GM18873 (cell line): Measurements from ENCODE around the gene ZFAND3.

Experiments used
- ATAC-seq: cut with Tn5 transposase; IDR thresholded peaks from one replicate; pipeline ENCODE4 v1.9.1; 2021; ENCODE audit warnings: mild to moderate bottlenecking, moderate library complexity, moderate number of reproducible peaks; ENCODE audit not compliant: unreplicated experiment, low FRiP score

The ZFAND3 gene

DNA sequence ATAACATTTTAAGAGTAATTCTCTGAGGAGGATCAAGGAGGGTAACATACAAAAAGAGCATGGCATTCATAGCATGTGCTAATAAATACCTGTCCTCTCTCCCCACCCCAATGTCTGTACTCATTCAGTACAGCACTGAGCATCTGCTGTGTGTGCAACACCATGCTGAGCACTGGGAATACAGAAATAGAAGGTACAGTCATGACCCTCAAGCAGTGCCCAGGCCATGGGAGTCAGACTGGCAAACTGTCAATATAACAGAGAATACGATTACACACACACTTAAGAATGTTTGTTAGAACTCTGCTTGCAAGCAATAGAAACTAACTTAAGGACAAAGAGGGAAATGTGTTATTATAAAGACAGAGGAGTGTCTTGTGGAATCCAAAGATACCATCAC, 24.7 kb upstream of the ZFAND3 start:
- no peak for ATAC-seq

DNA sequence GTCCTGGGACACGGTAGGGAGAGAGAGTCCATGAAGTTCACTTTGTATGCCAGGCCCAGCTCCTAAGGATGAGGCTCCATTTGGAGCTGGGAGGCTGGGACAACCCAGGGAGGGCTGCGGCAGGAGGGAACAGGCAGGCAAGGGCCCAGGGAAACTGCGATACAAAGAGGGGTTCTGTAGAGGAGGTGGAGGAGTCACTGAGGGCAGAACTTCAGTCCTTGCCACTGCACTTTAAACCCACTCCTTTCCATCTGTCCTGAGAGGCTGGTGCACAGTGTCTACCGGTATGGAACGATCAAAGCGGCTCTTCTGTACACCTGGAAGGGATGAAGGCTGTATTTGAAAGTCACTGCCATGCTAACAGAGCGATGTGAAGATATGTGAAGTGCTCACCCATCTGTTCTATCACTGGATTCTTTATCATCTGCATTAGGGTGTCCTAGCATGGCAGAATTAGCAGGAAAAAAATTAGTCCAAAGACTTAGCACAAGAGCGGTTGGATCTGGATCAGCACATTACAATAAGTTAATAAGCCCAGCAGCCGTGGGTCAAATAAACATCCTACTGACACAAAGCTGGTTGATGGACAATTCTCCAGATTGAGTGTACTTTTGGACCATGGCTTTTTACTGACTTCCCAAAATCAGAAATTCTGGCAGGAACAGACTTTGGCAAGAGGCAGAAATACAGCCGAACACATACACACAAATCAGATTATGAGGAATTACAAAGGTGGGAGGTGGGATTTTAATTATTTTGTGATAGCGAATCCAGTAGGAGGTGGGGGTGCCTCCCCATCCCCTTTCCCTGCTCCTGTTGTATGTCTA, 20.9 kb upstream of the ZFAND3 start:
- ATAC-seq, result no peak

DNA sequence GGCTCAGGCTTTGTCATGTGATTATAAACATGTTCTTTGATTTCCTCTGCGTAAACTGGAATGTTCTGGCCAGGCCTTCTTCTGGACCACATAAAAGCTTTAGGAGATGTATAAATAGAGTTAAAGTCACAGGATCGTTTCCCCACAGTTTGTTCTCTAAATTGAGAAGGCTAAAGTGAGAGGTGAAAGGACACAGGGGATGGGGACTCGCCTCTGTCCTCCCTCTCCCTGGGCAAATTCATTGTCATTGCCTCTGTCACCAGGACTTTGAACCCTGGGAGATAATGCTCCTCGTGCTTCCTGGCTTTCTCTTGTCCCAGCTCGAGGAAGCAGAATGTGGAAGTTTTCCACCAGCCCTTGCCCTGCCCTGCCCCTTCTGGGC, 20.3 kb upstream of the ZFAND3 start:
- no peak for ATAC-seq

DNA sequence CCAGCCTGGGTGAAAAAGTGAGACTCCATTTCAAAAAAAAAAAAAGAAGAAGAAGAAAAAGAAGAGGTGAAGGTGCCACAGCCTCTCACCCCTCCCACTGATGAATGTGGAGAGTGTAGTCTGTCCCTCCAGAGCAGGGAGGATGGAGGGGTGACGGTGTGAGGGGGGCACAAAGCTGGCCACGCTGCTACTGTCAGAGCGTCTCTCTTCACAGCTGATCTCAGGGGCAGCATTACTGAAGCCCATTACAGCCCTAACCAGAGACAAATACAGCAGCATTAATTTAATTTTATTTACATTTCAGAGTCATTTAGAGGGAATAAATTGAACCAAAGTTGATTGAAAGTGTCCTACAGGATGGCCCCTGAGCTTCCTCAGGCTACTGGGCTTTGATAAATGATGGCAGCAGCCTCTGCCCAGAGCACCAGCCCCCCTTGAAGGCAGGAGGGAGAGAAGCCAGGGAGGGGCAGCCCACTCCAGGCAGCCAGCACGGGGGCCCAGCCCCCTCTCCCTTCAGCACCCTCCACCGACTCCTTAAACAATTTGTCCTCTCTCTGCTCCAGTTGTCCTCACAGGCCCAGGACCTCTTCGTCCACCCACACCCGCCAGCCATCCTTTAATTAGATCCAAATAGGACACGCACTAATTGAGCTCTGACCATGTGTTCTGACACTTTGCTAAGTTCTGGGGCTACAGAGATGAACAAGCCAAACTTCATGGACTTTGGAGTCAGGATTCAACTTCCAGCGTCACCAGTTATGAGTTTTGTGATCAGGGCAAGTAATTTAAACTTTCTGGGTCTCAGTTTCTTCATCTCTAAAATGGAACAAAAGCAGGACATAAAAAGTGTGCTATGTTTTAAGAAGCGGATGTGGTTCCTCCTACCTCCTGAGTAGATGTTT, 18.6 kb upstream of the ZFAND3 start:
- no peak for ATAC-seq

DNA sequence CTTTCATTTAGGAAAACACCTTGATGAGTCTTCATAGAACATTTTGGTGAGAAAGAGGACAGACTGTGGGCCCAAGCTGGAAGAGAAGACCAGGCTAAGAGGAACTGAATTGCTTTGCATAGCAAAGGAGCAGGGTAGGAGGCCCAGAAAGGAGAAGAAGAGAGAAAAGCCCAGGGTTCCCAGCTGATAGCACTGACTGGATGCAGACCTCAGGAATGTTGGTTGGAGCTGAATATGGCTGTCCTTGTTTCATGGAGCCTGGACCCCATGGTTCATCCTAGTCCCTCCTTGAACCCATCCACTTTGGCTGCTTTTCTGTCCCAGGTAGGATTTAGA, 18.0 kb upstream of the ZFAND3 start:
- no peak for ATAC-seq

DNA sequence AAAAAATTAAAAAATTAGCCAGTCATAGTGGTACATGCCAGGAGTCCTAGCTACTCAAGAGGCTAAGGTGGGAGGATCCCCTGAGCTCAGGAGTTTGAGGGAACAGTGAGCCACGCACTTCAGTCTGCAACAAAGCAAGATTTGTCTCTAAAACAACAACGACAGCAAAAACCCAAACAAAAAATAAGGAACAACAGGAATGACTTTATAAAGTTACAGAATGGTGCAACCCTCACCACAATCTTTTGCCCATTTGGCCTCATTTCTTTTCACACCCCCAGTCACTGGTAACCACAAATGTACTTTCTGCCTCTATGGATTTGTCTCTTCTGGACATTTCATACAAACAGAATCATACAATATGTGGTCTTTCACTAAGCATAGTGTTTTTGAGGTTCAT, 16.7 kb upstream of the ZFAND3 start:
- no peak for ATAC-seq

DNA sequence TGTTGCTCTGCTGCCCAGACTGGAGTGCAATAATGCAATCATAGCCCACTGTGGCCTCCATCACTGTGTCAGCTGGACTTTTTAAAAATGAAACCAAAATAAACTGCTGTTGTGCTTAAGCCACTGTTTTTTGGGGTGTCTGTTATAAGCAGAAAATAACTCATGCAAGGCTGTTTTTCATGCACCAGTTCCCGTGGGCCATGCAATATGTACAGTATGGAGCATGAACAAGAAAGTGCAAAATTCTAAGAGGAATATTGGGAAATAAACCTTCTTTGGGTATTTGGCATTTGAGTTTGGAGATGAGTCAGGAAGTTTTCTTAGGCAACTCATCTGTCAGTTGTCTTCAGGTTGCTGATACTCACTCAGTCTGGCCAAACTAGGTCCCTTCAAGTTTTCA, 14.9 kb upstream of the ZFAND3 start:
- no peak for ATAC-seq

DNA sequence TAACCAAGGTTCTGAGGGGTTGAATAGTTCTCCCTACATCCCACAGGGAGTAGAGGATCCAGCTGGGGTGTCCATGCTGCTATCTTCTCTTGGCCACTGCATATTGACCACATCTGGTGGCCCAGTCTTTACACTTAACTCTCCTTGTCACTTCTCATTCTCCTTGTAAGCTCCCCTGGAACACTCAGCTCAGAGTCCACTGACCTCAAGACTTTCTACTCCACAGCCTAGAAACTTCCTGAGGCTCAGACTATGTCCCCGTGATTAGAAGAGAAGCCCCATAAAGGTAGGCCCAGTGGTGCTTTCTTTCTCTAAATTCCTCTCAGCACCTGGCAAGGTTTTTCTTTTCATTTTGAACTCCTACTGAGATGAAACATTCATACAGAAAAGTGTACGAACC, 13.3 kb upstream of the ZFAND3 start:
- no peak for ATAC-seq

DNA sequence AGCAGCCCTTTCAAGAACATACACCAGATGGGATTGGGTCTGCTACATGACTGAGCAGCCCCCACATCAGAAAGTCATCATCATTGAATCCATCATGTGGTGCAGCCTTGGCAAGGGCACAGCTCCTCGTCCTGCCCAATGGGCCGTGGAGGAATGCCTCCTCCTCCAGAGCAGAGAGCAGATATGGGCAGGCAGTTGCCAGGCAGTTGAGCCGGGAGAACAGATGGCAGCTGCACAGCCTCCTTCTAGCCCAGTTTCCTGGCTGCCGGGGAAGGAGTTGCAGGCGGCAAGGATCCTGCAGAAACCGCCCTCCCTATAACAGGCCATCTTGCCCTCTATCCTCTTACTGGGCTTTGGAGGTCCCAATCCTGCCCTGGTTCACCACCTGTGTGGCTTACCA, 11.9 kb upstream of the ZFAND3 start:
- no peak for ATAC-seq

DNA sequence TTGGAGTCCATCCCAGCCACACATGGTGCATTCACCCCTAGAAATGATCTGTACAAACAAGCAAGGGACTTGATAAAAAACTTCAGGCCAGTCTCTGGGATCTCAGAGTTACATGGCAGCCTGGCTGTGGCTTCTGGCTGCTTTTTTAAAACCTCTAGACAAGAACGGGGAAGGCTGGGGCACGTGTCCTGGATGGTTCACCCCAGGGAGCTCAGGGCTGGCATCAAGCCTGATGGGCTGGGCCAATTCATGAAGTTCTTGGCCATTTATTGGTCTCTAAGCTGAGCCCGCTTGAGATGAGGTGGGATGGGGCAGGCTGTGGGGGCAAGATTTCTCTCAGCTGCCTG, 10.4 kb upstream of the ZFAND3 start:
- no peak for ATAC-seq

DNA sequence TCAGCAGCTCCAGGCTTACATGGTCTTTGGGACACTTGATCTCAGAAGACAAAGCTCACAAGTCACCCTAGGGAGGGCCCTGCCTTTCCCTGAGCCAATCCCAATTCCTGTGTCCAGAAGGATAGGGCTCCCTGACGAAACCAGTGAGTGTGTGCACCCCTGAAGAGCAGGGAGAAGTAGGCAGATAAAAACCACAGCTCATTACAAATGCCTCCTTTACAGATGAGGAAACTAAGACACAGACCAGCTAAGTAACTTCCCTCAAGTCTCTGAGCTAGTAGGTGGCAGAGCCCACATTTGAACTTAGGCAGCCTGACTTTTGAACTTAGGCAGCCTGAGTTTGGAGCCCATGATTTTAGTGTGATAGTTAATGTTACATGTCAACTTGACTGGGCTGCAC, 6.7 kb upstream of the ZFAND3 start:
- ATAC-seq, result no peak

DNA sequence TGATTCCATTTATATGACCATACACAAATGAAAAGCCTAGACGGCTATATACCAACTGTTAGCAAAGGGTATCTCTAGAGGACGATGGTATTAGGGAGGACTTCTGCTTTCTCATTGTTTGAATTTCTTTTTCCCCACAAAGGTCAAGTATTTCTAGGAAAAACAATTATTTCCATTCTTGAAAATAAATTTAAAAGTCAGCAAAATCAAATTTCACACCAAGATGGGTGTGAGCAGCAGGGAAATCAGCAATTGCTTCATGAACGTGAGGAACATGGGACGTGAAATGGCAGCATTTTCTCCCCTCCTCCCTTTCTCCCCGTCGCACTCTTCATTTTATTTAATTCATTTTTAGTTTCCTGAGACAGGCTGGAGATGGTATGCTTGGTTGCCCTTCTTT, 5.2 kb upstream of the ZFAND3 start:
- no peak for ATAC-seq

DNA sequence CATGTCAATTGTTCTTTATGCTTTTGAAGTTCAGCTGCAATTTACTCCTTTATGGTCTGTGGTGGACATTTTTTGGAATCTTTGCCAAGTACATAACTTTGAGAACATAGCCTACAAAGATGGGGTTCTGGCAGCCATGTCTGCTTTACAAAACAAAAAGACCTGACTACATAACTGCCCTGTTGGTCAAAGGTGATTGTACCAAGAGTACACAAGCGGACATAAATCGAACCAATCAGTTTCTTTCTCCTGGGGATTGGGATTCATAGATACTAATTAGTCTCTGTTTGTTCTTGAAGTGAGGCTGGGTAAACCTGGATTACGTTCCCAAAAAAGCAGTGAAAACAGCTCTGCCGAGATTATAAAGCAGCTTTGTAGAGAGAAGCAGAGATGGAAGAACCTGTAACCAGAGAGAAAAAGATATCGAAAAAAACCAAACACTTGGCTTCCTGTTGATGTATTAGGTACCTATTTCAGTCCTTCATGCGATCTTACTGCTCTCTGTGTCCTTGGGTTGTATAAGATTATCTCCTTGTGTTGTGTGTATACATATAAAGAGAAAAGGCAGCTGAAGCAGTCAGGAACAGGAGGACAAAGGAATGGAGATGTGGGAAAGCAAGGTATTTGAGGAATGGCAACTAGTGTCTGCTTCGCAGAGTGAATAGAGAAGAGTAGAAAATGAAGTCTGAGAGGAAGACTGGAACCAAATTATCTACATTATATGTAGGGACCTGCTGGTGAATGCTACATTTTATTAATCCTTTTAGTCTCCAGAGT, 2.7 kb upstream of the ZFAND3 start:
- ATAC-seq, result no peak

DNA sequence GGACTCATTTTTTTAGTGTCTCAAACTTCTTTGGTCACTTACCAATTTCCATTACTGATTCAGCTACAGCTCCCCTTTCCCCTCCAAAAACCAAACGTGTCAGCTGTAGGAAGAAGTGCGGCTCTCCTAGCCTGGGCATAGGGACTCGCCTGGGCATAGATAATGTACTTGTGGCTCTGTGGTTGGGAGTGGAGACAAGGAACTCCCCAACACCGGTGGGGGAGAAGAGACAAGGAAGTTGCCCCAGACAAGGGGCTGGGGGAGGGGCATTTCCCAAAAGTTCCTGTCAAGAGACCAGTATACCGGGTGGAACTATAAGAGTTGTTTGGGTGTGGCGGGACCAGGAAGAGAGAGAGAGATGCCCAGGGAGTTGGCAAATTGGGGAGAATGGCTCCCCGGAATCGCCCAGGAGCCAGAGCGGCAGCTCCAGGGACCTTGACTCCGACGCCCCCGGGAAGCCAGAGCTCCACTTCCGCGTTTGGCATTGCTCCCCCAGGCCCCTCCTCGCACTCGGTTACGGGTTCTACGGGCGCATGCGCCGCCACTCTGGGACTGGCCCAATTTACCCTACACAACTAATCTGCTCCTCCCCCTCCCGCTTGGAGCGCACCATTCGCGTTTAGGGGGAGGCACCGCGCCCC, 871 bp upstream of the ZFAND3 start:
- peak; percentile 66 for ATAC-seq

DNA sequence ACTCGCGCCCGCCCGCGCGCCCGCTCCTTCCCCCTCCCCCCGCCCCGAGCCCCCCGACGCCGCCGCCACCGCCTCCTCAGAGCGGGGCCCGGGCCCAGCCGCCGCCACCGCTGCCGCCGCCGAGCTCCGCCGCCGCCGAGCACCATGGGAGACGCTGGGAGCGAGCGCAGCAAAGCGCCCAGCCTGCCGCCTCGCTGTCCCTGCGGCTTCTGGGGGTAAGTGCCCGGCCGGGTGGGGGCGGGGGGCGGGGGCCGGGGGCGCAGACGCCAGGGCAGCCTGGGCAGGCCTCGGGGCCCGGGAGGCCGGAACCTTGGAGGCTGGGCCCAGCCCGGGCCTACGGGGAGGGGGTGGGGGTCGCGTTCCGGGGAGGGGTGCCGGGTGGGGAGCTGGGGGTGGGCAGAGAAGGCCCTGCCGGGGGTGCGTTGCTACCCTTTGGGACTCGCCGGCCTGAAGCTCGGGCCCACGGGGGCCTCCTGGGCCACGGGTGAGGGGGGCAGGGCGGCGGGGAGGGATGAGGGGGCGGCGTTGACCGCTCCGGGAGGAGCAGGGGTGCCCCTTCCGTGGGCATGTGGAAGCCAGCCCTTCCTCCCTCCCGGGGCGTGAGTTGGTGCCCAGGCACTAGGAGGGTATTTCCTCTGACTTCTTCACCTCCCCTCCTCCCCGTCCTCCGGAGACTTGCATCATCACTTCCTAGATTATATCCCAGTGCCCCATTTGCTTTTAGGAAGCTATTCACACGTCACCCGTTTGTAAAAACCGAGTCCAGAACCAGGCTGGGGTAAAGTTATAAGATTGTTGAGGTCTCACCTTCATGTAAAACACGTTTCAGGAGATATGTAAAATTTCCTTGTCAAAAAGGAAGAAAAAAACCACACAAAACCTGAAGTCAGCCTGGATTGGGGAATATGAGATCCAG, 533 bp downstream of the ZFAND3 start:
- no peak for ATAC-seq

DNA sequence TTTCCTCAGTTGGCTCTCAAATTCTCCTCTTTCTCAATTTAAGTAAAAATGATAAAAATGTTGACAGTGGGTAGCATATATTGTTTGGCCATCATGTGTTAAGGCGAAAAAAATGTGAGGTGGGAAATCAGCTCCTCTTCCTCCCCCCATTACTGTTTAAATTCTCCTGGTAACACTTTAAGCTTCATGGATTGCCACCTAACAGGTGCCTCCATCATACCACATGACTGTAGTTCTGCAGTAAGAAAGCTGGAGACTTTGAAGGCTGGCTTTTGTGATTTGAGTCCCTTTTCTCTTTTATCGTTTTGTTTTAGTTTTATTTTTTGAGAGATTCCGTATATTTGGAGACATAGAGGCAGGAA, 1.2 kb downstream of the ZFAND3 start:
- ATAC-seq, result no peak

DNA sequence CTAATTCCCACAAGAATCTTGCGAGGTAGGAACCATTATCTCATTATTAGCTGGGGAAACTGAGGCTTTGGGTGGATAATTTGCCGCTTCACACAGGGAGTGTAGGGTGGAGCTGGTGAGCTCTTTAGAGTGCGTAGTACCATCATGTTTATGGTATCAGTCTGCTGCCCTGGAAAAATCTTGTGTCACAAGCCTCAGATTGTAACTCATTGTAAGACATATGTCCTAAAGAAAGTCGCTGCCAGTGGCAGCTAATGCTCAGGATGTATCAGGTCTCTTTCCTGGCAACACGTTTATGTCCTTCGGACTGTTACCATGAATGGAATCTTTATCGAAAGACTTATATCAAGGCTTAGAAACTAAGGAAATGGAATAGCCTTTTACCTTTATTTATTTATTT, 1.9 kb downstream of the ZFAND3 start:
- ATAC-seq, result no peak

DNA sequence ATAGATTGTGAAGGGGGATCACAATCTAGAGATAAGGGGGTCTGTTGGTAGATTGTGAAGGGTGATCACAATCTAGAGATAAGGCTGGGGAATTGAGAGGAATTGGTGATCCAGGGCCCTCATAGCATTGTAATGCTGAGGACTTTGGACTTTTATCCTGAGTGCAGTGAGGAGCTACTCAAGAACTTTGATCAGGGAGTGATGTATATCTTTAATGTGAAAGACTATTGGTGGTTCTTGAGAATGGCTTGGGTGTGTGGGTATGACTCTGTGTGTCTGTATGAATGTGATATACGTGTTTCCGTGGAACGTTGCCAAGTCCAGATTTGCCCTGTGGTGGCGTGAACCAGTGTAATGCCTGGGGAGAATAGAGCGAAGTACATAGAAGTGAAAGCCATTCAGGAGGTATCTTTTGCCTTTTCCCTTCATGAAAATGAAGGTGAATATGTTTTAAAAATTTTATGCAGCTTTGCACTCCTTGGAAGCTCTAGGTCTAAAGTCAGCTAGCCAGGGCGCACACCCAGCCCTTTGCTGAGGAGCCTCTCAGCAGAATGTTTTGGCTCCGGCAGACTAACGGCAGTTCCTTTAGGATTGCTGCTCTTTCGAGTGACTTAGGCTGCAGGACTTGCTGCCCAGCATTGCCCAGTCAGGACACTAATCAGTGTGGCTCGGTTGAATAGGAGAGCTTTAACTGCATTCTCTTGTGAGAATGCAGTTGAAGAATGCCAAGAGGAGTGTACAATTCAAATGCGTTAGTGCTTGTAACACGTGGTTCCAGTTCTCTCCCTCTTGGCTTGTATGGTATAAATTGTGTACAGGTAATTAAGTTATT, 3.5 kb downstream of the ZFAND3 start:
- ATAC-seq, result no peak

DNA sequence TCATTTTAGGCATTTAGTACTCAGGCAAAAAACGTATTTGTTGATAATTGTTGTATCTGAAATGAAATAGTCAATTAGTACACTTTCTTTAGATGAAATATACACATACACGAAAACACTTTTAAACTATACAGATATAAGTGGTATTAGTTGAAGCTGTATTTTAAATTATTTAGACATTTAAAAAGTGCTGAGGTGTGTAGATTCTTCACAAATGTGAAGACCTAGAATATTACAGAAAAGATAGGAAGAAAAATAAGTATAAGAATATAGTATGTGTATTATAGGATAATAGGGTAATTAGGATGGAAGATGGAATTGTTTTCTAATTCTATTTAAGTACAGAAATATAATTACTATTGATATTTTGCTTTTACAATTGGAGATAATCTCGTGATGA, 4.6 kb downstream of the ZFAND3 start:
- no peak for ATAC-seq
